Activated CD4-positive, alpha-beta T cell treated with anti-CD3 and anti-CD28 coated beads, Interleukin-2, amount 50 U/mL, for 4 hours (primary cell): ENCODE data around the gene PCSK4.
A peak's percentile ranks its signal among the peaks of the same experiment; 100 is the strongest.
"Not testable (repeated sequence)": the region's sequence is repeated elsewhere in the genome, so short reads cannot be mapped to it uniquely, and the experiment has no call there.

ENCODE experiments used
- DNase-seq, 2 experiments: peaks; one replicate each; pipeline ENCODE4 v3.0.0-alpha.2; 2020

PCSK4 gene

DNA sequence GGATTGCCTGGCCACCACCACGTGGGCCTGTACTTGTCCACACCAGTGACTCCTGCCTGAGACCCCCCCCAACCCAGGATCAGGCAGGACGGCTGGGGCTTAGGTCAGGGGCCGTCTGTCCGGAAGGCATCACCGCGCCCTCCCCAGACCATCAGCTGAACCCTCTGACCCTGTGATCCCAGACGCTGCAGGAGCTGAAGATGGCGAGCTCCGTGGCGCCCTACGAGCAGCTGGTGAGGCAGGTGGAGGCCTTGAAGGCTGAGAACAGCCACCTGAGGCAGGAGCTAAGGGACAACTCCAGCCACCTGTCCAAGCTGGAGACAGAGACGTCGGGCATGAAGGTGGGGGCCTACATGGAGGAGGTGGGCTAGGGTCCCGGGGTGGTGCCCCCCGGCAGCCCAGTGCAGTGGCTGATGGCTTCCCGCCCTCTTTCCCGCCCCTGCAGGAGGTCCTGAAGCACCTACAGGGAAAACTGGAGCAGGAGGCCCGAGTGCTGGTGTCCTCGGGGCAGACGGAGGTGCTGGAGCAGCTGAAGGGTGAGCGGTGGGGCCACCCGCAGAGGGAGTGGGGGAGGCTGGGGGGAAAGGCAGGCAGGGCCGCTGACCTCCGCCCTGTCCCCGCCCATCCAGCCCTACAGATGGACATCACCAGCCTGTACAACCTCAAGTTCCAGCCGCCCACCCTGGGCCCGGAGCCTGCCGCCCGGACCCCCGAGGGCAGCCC, 37.2 kb downstream of the PCSK4 start:
- DNase-seq: no peak

DNA sequence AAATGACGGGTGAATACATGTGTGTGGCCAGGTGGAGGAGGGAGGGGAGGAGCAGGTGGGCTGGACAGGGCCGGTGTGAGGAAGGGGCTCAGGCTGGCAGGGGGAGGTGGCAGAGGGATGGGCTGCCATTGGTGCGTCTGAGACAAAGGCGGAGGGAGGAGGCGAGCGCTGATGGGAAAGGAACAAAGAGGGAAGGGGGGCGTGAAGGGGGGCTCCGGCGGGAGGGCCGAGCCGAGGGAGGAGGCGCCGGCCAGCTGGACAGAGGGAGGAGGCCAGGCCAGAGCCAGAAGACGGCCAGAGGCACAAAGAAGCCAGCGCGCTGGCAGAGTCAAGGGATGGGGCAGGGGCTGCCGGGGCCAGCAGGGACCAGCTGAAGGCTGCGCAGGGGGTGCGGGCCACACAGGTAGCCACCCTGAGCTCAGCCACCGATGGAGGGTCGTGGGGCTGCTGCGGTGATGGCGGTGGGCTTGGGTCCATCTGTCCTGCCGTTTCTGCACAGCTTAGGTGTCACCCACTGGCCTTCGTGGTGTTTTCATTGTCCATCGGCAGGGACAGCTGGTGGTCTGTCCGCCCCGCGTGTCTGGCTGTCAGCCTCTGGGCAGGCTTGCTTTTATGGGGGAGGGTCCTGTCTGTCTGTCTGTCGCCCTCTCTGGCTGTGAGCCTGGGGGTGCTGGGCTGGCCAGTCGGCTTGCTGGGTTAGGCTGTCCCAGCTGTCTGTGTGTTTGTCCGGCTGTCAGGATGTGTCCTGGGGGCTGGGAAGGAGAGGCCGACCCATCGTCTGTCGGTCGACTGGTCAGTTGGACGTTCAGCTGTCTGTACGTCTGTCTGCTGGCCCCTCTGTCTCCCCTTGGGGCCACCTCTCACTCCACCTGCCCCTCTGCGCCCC, 38.0 kb downstream of the PCSK4 start:
- no peak for DNase-seq

DNA sequence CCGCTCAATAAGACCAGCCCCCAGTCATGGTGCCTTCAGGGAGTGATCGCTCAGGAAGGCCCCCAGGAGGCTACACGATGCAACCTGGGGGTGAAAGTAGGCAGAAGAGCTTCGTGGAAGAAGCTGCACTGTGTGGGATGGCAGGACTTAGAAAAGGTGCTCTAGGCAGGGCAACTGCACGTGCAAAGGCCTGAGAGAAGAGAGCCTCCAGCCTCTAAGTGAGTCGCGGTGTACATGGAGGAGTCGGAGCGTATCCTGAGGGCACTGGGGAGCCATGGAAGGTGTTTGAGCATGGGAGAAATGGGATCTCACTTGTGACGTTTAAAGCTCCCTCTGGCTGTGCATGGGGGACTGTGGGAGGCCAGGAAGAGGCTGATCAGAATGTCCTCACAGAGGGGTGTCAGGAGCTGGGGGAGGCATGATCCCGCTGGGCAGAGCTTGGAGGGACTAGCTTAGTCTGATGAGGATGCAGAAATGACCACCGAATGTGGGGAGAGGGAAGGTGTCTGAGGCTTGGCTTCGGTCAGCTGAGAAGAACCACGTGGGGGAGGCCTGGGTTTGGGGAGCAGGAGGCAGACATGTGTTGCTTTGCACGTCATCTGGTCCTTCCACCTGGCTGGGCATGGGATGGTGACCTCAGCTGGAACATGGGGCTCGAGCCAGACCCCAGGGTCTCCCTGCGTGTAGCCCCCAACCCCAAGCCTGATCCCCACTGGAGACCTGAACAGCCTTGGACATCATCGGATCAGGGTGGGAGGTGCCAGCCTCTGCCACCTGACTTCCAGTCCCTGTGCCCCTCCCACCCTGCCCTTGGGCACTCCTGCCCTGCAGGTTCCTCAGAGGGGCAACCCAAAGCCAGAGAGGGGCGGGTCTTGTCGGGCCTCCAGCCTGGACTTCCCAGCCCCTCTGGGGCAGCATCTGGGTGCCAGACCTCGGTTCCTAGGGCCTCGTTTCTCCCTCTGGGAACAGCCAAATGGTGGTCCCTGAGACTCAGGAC, 39.1 kb downstream of the PCSK4 start:
- DNase-seq: no peak

DNA sequence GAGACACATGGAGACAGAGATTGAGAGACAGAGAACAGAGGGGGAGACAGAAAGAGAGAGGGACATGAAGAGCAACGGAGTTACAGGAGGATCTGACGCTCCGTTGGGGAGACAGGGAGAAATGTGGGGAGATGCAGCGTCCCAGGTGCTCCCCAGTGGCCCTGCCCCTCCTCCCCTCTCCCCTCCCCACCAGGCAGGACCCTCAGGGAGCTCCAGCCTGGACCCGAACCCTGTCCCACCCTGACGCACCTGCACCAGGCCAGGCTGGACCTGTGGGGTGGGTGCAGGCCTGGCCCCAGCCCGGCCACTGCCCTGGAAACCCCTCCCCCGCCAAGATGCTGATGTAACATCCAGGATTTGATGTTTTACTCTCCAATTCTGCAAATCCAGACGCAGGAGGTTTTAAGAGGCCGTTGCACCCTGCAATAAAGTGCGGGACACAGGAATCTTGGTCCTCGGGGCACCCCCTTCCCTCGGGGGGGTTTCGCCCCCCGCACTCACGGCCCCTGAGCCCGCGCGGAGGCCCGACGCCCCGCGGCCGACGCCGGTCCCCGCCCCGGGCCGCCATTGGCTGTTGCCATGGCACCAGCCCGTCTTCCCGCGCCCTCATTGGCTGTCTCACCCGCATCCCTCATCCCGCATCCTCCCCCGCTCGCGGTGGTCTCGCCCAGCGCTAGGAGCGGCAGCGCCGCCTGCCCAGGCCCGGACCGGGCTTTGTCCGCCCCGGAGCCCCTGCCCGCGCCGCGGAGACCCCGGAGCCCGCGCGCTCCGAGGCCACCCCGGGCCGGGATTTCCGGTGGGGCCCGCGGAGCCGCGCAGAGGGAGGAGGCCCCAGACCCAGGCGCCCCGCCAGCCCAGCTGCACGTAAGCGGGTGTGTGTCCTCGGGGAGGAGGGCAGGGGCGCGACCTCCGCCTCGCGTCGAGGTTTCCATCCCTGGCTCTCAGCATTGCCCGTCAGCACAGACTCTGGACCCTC, 40.4 kb downstream of the PCSK4 start, which contains the start of gene APC2:
Gene APC2 (plus strand): TSS at position 655 of the 976 bp plus-strand sequence. CDS start 2,881 bp downstream, outside the sequence.
- no peak for DNase-seq

DNA sequence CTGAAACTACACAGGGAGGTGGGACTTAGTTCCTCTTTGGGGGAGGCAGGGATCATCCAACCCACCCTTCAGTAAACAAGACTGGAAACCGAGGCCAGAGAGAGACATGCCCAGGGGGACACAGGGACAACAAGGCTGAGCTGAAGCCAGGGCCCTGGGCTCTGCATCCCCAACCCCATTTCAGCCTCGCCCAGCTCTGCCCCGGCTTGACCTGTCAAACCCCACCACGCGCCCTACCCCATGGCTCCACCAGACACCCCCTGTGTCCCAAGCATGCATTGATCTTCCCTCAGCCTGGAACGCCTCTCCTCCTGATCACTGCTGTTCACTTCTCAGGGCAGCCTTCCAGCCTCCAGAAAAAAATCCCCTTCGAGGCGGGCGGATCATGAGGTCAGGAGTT, 42.2 kb downstream of the PCSK4 start:
- no peak for DNase-seq

DNA sequence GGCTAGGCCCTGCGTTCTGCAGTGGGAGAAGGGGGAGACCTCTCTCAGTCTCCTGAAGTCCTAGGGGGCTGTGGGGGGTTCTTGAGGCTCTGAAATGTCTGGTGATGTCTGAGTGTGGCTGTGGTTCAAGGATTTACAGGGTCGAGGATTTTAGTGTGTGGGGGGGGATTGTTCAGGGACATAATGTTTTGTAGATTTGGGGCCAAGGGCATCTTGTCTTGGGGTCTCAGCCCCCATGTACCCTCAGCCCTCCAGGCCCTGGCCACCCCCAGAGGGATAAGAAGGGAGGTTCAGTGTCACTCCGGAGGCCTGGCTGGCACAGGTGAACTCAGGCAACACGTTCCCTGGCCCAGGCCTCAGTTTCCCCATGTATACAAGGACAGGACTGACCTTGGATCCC, 42.6 kb downstream of the PCSK4 start:
- DNase-seq: no peak

DNA sequence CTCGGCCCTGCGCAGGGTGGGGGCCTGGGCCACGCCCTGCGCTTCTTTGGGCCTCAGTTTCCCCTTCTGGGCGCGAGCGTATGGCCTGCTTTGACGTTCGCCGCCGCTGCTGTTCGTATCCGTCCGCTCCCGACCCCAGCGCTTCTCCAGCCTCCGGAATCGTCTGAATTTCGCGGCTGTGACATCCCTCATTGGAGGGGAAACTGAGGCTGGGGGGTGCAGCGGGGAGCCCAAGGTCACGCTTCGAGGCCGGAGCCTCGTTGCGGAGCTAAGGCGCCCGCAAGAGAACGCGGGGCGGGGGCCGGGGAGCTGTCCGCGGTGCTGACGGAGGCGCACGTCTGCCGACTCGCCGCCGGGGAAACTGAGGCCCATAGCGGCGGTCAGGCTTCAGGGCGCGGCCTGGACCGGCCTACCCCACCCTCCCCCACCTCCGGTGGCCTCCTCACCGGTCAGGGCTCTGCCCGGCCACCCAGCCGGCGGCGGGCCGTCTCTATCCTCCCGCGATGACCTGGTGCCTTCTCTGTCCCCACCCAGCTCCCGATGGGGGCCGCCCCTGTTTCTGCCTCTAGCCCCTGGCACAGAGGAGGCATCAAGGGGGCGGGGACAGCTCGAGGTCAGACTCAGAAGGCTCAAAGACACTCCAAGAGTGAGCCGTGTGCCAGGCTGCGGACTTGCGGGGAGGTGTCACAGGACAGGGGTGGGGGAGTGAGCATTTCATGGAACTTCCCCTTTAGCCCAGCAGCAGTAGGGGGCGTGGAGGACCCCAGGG, 43.3 kb downstream of the PCSK4 start:
- no peak for DNase-seq

DNA sequence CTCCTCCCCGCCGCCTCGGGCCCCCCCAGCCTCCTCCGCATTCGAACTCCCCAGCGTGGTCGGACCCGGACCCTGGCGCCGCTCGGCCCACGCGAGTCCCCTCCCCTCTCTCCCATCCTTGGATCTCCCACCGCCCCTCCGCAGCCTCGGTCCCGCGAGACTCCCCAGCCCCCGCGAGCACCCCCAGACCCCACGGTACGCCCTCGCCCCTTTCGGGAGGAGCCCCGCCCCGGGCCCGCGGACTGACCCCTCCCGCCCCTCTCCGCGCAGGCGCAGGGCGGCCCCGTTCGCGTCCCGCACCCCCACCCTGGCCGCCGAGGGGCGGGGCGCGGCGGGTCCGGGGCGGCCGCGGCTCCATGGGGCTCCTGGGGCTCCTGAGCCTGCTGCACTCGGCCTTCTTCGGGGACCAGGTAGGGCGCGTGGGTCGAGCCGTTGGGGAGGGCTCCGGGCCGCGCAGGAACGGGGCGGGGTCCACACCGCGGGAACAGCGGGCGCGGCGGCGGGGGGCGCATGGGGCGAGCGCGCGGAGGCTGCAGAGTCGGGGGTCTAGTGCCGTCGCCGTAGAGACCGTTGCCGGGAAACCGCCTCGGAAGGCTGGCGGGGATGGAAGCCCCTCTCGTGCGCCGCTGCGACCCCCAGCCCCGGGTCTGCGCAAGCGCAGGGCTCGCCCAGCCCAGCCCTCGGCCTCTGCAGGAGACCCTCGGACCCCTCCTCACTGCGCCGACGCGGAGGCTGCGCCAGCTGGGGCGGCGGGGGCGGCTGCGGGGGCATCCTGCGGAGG, 44.0 kb downstream of the PCSK4 start:
- no peak for DNase-seq

DNA sequence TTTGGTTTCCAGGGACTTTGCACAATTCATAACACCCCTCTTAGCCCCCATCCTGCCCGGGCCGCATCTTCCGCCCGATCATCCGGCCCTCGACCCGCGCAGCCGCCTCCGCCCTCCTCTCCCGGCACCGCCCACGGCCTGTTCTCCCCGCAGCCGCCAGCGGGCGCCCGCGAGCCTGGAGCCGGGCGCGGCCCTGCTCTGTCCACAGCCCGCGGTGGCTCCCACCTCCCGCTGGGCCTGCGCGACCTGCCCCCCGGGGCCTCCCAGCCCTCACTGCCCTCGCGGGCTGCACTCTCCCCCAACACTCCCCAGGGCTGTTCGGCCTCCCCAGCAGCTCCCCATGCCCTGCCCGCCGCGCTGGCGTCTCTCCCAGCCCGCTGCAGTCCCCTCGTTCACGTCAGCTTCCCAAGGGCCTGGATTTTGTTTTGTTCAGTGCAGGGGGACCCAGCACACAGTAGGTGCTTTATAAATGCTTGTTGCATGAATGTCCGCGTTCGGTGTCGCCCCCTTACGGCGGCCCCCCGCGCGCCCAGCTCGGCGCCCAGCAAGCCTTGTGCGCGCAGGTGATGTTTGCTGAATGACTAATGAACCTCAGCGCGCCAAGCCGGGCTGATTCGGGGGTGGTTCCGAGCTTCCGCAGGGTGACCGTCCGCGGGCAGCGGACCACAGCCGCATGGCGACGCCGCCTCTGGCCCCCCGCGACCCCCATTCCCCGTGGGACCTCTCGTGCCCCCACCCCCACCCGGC, 44.8 kb downstream of the PCSK4 start:
- DNase-seq: peak; percentile 64 to 66

DNA sequence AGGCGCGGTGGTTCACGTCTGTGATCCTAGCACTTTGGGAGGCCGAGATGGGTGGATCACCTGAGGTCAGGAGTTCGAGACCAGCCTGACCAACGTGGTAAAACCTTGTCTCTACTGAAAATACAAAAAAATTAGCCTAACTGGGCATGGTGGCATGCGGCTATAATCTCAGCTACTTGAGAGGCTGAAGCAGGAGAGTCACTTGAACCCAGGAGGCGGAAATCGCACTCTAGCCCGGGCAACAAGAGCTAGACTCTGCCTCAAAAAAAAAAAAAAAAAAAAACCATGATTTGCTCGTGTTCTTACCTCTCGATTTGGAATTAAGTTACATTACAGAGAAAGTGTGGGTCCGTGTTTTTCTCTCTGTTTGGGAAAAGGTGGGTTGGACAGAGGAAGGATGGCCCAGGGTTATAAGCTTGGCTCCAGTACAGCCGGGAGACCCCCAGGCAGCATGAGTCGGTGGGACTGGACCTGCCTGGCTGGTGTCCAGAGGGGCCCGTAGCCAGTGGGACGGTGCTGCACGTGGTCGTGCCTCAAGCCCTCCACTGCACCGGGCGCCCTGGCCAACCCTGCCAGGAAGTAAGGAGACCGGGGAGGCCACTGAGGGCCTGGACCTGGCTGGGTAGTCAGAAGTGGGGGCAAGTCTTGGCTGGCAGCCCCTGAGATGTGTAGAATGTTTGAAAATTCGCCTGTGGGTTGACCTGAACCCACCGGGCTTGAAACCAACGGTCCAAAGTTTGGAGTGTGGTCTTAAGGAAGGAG, 48.3 kb downstream of the PCSK4 start:
- DNase-seq: no peak

DNA sequence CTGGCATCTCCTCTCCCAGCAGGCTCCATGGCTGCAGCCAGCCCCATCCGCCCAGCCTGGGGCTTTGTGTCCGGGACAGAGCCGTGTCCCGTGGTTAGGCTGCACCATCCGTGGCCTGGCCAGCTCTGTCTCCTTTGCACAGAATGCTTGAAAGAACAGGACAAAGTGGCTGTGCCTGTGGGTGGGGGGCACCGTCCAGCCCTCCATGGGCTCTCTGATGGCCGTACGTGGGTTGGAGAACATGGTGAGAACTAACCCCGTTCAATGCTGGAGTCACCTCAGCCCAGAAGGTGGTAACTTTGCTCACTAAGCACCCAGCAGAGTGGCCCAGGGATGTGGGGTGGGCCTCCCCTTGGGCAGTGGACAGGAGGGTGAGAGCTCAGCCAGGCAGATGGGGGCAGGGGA, 49.1 kb downstream of the PCSK4 start:
- DNase-seq: no peak

DNA sequence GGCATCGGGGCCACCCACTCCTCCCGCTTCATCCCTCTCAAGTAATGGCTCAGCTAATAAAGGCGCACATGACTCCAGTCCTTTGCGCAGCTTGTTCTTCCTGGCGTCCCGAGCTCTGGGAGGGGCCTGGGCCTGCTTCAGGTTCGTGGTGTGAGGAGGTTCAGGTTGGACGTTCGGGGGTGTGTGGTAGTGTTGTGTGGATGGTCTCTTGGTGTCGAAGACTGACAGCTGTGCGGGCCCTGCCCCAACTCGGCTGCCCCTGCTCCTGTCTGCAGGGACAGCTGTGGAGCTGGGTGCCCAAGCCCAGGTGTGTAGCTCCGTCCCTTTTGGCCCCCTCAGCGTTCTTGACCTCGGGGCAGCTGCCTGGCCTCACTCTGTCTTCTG, 49.7 kb downstream of the PCSK4 start:
- DNase-seq: no peak

DNA sequence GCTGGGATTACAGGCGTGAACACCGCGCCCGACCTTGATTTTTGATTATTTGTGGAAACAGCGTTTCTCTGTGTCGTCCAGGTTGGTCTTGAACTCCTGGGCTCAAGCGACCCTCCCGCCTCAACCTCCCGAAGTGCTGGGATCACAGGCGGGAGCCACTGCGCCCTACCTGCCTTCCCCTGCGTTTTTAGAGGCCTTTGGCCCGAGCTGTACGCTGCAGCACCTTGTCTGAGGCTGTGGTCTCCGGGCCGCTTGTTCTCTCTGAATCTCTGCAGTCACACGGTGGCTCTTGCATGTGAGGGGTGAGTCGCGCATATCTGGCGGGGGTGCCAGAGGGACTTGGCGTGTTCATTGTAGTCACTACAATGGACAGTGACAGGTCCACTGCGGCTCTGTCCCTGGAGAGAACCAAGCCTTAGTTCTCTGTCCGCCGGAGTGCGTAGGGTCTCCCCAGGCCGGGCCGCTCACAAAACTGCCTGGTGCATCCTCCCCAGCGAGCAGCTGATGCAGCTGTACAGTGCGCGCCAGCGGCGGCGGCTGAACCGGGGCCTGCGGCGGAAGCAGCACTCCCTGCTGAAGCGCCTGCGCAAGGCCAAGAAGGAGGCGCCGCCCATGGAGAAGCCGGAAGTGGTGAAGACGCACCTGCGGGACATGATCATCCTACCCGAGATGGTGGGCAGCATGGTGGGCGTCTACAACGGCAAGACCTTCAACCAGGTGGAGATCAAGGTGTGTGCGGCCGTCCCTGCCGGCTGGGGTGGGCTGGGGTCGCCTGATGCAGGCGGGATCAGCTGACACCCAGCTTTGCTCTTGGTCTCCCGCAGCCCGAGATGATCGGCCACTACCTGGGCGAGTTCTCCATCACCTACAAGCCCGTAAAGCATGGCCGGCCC, 50.4 kb downstream of the PCSK4 start:
- DNase-seq: not testable (repeated sequence)

DNA sequence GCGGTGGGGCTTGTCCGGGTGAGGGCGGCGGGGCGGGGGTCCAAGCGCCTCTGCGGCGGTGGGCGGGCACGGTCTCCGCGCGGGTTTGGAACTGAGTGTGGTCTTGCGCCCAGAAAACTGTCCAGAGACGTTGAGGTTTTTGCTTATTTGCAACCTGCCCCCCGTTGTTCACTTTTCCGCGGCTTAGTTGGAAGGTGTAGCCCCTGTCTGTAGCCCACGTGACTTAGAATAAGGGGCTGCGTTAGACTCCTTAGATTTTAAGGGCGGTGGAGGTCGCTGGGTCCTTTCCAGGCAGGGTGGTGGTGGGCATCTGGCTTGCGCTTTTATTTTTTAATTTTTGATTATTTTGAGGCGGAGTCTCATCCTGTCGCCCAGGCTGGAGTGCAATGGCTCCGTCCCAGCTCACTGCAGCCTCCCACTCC, 51.2 kb downstream of the PCSK4 start:
- DNase-seq: no peak

DNA sequence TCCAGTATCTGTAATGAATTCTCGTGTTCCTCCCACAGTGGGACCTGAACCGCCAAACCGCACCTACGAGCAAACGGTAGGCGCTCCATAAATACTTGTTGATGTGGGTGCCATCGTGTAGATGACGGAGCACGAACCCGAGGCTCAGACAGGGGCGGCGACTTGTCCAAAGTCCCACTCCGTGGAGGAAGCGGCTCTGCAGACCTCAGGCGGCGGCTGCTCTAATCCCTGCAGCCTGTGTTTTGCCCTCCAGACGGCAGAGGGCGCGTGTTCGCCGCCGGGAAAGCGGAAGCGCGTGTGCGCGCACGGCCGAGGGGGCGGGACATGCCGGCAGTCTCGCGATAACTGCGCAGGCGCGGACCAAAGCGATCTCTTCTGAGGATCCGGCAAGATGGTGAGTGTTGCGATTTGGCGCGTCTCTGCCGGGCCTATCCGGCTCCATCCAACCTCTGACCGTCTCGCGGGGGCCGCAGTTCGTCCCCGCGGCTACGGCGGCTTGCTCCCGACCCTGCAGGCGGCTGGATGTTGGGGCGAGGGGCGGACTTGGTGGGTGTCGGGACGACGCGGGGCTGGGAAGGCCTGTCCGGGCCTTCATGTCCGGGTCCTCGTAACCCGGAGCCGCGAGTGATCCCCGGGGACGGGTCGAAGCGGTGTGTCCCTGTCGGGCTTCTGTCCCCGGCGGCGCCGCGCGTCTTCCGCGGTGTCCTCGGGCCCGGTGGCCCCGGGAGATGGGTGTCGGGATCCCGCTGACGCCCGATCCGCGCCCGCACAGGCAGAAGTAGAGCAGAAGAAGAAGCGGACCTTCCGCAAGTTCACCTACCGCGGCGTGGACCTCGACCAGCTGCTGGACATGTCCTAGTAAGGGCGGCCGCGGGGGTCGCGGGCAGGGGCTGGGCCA, 51.9 kb downstream of the PCSK4 start, which contains the start of gene RPS15:
Gene RPS15 (plus strand): TSS at position 362 of the 898 bp plus-strand sequence. CDS start 30 bp downstream, at position 392.
- DNase-seq: peak; percentile 92 to 94

DNA sequence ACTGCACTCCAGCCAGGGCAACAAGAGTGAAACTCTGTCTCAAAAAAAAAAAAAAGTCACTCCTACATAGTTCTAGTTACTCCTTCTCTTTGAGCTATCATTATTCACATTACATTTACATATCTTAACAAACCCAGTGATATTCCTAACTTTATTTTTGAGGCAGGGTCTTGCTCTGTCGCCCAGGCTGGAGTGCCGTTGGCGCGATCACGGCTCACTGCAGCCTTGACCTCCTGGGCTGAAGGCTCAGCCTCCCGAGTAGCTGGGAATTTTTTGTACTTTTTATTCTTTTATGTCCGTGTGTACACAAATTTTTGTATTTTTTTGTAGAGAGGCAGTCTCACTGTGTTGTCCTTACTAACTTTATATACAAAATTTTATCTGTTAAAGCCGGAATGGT, 52.5 kb downstream of the PCSK4 start:
- no peak for DNase-seq
